Skeletal muscle satellite cell (primary cell): ENCODE measurements around the gene GDI1. TPM values are rescaled to one million over a fixed set of nuclear protein-coding genes. Genes with fewer than 3 reads are reported as not detected.
"Not testable (repeated sequence)": the region's sequence is repeated elsewhere in the genome, so short reads cannot be mapped to it uniquely, and the experiment has no call there.

Experiments used
- H3K27me3 ChIP-seq: 2 replicates; pipeline ENCODE4 v1.7.0; 2013; ENCODE audit warnings: low read length; ENCODE audit not compliant: control insufficient read depth, insufficient read depth
- H3K36me3 ChIP-seq: 2 replicates; pipeline ENCODE4 v1.7.0; 2013; ENCODE audit warnings: mild to moderate bottlenecking, control low read depth, low read length; ENCODE audit not compliant: insufficient read depth
- H3K4me1 ChIP-seq: 2 replicates; pipeline ENCODE4 v1.7.0; 2013; ENCODE audit warnings: low read length; ENCODE audit not compliant: control insufficient read depth, insufficient read depth
- H3K4me2 ChIP-seq: 2 replicates; pipeline ENCODE4 v1.7.0; 2013; ENCODE audit warnings: mild to moderate bottlenecking, low read length
- H3K4me3 ChIP-seq: 2 replicates; pipeline ENCODE4 v1.7.0; 2013; ENCODE audit warnings: low read length
- H3K9ac ChIP-seq: 2 replicates; pipeline ENCODE4 v1.7.0; 2013; ENCODE audit warnings: mild to moderate bottlenecking, low read depth, low read length, moderate library complexity
- H3K9me3 ChIP-seq: replicated peaks from 2 replicates; pipeline ENCODE4 v1.7.0; 2013; ENCODE audit warnings: mild to moderate bottlenecking, control low read depth, low read length
- total RNA-seq: library from RNA; depleted of rRNA; stranded (reverse); fragments of >200 nt; gene quantifications from 2 replicates; pipeline ENCODE4 v1.2.3, GENCODE V29; 2012; rRNA removed

GDI1 gene
- total RNA-seq: 62.1 and 83.9 TPM in 2 replicates

- Histone ChIP-seq H3K36me3 (peaks cover 37% of the 10 kb centered on the region), H3K9me3 (no peaks in the 10 kb centered on the region), H3K9ac (peak within 1 kb of the TSS; percentile 83), H3K27me3 (no peaks in the 10 kb centered on the region), H3K4me3 (peak within 1 kb of the TSS; percentile 79), H3K4me1 (peaks cover 11% of the 10 kb centered on the region), H3K4me2 (peak within 1 kb of the TSS; percentile 88)
Measured at GRCh38 chrX:154436983-154437752, at the start of gene GDI1. Gene GDI1 (plus strand): TSS chrX:154437154. CDS start chrX:154437255, 101 bp downstream.

DNA sequence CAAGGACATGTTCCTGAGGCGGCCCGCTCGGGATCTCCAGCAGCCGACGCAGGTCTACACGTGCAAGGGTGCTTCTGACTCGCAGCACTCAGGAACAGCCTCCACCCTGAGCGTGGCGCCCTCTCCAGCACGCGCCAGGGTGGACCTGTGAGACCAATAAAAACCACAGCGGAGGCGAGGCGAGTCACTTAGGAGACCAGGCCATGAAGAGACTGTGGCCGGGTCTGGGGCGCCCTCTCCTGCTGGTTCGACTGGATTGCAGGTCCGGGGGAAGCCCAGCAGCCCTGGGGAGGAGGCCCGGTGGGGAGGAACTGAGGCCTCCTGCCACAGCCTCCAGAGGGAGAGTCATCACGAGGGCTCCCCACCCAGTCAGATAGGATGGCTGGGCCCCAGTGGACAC lies 48.9 kb upstream of the GDI1 start:
- not testable (repeated sequence) for H3K4me3 ChIP-seq, H3K4me1 ChIP-seq, H3K36me3 ChIP-seq, H3K4me2 ChIP-seq, H3K9ac ChIP-seq, H3K27me3 ChIP-seq, H3K9me3 ChIP-seq

- H3K9me3 ChIP-seq, H3K4me1 ChIP-seq, H3K4me2 ChIP-seq, H3K4me3 ChIP-seq, H3K9ac ChIP-seq, H3K36me3 ChIP-seq, H3K27me3 ChIP-seq: not testable (repeated sequence)
Measured at GRCh38 chrX:154388649-154389048, 48.3 kb upstream of the GDI1 start.

DNA sequence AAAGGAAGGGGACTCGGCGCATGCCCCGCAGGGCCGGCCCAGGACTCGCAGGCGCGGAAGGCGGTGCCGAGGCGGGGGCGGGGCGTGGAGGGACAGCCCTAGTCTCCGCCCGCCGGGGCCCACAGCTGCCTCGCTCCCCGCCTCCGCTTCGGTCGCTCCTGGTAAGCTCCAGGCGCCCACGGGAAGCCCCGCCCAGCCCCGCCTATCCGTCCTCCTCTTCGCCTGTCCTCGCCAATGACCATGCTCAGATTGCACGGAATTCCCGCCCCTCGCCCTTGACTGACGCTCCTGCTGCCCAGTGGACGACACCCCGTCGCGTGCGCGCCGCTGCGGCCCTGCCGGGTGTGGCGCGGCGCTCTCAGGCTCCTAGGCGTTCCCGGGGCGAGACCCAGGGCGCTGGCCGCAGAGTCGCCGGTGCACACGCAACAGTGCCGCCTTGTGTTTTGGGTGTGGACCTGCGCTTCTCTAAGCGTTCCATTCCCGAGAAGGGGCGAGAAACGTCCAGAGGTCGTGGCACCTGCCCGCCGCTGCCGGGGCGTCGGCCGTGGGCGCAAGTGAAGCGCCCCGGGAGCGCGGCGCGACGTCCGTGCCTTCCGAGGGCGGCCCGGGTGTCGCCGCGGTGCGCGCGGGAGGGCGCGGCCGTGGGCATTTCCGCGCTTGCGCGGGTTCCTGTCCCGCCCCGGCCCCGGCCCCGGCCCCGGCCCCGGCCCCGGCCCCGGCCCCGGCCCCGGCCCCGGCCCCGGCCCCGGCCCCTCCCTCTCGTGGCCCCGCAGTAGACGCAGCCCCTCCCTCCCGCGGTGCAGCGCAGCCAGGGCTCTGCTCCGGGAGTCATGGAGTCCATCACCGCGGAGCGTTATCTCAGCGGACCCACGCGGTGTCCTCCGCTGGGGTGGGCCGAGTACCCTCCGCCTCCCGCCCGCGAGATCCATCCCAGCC lies 46.9 kb upstream of the GDI1 start:
- H3K9ac ChIP-seq, H3K9me3 ChIP-seq, H3K4me1 ChIP-seq, H3K36me3 ChIP-seq, H3K4me3 ChIP-seq, H3K27me3 ChIP-seq, H3K4me2 ChIP-seq: not testable (repeated sequence)

- not testable (repeated sequence) for H3K4me3 ChIP-seq, H3K4me2 ChIP-seq
Measured at GRCh38 chrX:154396363-154396762, 40.6 kb upstream of the GDI1 start.

GRCh38 chrX:154396973-154397887 lies 39.7 kb upstream of the GDI1 start:
- H3K27me3 ChIP-seq: no peaks in the 10 kb centered on the region
- H3K4me3 ChIP-seq: peak overlapping the region; percentile 89
- peaks cover 29% of the 10 kb centered on the region for H3K36me3 ChIP-seq
- peak overlapping the region; percentile 100 for H3K9ac ChIP-seq
- H3K9me3 ChIP-seq: no peaks in the 10 kb centered on the region
- peak overlapping the region; percentile 90 for H3K4me2 ChIP-seq
- H3K4me1 ChIP-seq: peaks cover 6% of the 10 kb centered on the region

More at GRCh38 chrX:154396363-154396762, 40.6 kb upstream of the GDI1 start:
- not testable (repeated sequence) for H3K9ac ChIP-seq, H3K9me3 ChIP-seq, H3K4me1 ChIP-seq, H3K27me3 ChIP-seq
- peaks cover 29% of the 10 kb centered on the region for H3K36me3 ChIP-seq

GRCh38 chrX:154397888-154398667 lies 38.9 kb upstream of the GDI1 start, which contains the start of gene RPL10:
Gene RPL10 (plus strand): TSS chrX:154398377. CDS start chrX:154398520, 143 bp downstream.
- H3K27me3 ChIP-seq: no peaks in the 10 kb centered on the region
- H3K4me1 ChIP-seq: peaks cover 6% of the 10 kb centered on the region
- peak within 1 kb of the TSS; percentile 91 for H3K4me2 ChIP-seq
- H3K9me3 ChIP-seq: no peaks in the 10 kb centered on the region
- H3K9ac ChIP-seq: peak within 1 kb of the TSS; percentile 100
- H3K4me3 ChIP-seq: peak within 1 kb of the TSS; percentile 89
- peaks cover 29% of the 10 kb centered on the region for H3K36me3 ChIP-seq

DNA sequence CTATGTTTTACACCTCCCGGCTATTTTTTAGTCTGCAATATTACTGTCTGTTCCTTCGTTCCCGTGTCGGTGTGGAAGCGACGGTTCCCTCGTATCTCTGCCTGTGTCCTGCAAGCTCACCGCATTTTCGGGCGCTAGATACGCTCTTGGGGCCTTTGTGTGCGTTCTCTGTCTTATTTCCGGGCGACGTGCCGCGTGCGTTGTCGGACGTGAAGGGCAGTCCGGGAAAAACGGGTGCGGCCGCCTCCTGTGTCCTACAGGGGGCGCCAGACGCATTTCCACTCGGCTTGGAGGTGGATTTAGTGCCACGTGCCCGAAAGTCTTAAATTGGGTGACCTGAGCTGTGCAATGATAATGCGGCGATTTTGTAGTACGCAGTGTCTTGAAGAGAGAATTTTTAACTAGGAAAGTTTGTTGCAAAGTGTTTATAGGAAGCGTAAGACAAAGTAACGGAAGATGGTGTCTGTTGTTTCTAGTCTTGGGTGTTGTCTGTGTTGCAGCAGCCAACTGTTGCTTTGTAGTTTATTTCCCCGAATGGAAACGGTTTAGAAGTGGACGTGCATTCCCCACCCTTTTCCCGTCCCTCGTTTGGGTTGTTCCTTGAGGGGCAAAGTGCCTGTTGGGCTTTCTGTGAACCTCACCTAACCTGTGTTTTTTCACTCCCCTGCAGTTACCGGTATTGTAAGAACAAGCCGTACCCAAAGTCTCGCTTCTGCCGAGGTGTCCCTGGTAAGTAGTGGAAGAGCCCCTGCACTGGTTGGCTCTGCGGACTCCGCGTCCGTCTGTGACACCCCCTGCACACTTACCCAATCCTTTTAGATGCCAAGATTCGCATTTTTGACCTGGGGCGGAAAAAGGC lies 38.1 kb upstream of the GDI1 start:
- Histone ChIP-seq H3K4me2 (peak overlapping the region; percentile 91), H3K4me1 (peaks cover 6% of the 10 kb centered on the region), H3K9ac (peak overlapping the region; percentile 100), H3K4me3 (peak overlapping the region; percentile 89), H3K36me3 (peaks cover 29% of the 10 kb centered on the region), H3K9me3 (no peaks in the 10 kb centered on the region), H3K27me3 (no peaks in the 10 kb centered on the region)

DNA sequence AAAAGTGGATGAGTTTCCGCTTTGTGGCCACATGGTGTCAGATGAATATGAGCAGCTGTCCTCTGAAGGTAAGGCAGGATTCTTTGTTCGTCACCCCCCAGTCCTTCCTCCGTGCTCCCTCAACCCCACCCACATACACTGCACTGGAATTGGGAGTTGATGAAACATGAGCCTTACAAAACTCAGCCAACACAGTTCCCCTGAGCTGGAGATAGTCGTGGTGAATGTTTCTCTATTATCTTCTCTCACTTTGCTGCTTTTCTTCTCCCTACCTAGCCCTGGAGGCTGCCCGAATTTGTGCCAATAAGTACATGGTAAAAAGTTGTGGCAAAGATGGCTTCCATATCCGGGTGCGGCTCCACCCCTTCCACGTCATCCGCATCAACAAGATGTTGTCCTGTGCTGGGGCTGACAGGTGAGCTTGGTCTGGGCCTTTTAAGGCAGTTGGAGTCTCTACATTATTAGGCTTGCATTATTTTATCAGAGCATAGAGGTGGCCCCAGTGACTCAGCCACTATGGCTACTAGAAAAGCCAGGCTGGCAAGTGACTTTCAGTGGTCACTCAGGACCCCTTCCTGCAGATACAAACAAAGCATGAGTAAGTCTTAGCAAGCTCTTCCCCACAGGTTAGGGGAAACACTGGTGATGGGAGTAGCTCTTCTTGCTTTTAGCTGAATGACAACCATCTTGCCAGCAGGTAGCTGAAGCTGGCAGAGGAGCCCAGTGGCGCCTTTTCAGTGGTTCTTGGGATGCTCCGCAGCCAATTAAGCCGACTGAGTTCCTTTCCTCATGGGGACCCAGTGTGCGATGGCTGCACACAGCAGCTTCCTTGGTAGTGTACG lies 37.2 kb upstream of the GDI1 start:
- H3K9ac ChIP-seq: peak overlapping the region; percentile 100
- H3K4me1 ChIP-seq: peaks cover 6% of the 10 kb centered on the region
- peaks cover 33% of the 10 kb centered on the region for H3K36me3 ChIP-seq
- H3K4me2 ChIP-seq: peak overlapping the region; percentile 91
- H3K9me3 ChIP-seq: no peaks in the 10 kb centered on the region
- H3K4me3 ChIP-seq: peak overlapping the region; percentile 89
- no peaks in the 10 kb centered on the region for H3K27me3 ChIP-seq
